ENCODE data around the gene TUBB4B.

TUBB4B gene

DNA sequence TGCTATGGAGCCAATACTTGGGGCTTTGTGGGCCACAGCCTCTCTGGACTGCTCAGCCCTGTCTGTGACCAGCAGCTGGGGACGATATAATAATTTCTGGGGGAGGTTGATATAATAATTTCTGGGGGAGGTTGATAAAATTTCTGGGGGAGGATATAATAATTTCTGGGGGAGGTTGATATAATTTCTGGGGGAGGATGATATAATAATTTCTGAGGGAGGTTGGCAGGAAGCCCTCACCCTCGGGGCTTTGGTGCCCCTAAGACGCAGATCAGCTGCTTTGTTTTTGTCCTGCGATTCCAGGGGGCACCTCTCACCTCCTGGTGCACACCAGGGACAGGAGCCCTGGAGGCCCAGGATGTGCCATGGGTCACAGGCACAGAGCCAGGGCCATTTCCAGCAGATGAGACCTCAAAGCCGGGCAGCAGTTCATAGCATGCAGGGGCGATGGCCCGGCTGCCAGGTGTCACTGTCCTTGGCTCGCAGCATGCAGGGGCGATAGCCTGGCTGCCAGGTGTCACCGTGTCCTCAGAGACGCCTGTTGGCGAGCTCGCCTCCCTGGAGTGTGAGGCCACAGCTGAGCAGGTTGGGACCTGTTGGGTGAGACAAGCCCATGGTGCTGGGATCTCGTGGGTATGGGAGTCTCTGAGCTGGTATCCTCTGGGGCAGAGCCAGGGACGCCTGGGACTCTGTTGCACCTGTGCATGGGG, 32.7 kb downstream of the TUBB4B start:
- DNase-seq, result no peak

DNA sequence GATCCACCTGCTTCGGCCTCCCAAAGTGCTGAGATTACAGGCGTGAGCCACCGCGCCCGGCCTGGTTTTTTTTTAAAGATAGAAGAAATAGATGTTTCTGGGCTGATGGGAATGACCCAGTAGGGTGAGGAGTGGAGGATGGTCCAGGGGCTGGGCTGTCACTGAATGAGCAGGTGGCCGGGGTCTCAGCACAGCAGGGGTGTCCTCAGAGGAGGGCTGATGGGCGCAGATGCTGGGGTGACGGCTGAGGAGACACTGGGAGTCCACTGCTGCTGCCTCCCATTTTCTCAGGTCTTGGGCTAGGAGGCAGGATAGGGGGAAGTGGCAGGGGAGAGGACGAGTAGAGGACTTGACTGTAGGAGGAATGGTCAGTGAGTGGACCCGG, 34.1 kb downstream of the TUBB4B start:
- no peak for DNase-seq

DNA sequence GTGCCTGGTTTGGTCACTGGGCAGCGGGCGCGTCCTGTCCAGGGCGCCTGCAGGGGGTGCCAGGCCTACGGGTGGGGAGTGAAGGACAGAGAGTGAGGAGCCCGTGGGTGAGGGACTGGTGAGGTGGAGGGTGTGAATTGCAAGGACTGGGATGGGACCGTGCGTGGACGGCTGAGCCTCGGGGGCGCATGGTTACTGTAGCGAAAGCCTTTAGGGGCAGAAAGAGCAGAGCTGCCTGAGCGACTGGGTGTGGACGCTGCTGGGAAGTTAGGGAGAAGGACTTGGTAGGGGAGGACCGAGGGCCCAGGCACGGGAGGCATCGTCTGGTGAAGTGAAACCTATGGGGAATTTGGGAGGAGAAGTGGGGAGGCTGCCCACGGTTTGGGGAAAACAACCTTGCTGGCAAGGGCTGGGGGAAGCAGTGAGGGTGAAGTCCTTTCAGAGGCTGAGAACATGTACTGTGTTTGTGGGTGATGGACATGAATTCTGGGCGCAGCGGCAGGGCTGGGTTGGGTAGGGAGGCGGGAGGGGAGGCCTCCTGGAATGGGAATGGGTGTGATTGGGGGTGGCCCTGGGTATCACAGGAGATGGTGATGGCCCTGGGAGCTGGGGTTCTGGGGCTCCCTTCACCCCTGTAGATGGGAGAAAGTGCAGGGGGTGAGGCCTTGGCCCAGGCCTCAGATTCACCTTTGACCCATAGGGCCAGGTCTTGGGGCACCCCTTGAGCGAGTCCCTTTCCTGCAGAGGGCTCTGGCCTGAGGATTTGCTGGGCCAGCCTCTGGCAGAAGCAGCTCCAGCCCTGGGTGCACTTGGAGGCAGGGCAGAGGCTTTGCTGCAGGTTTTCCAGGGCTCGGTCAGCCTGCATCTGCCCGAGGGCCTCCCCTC, 34.7 kb downstream of the TUBB4B start:
- no peak for DNase-seq

DNA sequence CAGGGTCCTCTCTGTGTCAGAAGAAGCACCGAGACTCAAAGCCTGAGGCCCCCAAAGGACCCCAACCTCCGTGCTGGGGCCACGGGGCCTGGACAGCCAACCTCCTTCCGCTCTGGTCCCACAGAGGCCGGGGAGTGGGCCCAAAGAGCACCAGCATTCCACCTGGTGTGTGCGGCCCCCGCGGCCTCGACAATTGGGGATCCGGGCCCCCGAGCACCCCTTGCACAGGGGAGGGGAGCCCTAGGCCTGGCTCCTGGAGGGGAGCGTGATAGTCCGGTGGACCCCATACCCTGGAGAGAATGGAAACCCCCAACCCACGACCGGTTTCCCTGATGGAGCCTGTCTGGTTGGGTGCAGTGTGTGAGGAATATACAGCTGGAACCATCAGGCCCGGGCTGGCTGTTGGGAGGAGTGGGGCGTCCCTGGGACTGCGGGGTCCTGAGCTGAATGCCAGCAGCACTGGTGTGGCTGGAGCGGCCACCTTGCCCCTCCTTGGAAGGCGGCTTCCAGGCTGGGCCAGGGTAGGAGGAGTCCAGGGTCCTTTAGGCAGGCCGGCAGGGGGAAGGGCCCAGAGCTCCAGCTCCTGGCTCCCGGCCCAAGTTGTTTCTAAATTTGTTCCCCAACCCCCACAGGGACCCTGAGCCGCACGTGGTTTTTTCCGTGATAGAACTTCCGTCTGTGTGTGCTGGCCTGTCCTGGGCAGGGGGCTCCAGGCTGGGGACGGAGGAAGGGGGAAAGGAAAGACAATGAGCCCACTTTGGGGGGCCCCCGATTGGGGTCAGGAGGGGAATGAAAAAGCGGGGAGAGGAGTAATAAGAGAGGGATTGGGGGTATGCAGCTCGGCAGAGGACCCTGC, 35.6 kb downstream of the TUBB4B start:
- no peak for DNase-seq

DNA sequence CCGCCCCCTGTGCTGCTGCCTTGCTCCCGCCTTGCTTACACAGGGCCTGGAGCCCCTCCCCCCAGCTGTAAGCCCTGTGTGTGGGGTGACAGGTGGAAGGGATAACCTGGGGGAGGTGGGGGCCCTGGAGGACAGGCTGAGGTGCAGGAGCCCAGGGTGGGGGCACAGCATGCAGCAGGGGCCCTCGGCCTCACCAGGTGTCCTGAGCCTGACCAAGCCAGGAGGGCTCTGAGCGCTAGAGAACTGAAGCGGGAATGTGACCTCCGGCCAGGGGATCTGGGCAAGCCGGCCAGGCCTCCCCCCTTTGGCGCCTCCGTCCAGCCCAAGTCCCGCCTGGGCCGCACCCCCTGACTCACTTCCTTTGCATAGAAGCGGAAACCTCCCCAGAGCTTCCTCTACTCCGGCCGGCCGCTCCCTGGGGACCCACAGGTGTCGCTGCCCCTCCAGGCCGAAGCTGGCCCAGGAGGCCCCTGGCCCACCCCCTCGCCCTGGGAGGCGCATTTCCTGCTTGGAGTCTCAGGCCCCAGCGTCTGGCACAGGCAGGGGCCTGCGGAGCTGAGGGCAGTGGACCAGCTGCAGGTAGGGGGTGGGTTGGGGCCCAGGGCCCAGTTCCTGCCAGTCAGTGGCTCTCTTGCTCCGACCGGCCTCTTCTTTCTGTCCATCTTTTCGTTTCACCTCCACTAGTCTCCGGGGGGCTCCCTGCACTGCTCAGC, 36.4 kb downstream of the TUBB4B start, which contains the start of gene TOR4A:
TSS of gene TOR4A (plus strand) at position 398 of the 713 bp plus-strand sequence. CDS start 964 bp downstream, outside the sequence.
- no peak for DNase-seq

DNA sequence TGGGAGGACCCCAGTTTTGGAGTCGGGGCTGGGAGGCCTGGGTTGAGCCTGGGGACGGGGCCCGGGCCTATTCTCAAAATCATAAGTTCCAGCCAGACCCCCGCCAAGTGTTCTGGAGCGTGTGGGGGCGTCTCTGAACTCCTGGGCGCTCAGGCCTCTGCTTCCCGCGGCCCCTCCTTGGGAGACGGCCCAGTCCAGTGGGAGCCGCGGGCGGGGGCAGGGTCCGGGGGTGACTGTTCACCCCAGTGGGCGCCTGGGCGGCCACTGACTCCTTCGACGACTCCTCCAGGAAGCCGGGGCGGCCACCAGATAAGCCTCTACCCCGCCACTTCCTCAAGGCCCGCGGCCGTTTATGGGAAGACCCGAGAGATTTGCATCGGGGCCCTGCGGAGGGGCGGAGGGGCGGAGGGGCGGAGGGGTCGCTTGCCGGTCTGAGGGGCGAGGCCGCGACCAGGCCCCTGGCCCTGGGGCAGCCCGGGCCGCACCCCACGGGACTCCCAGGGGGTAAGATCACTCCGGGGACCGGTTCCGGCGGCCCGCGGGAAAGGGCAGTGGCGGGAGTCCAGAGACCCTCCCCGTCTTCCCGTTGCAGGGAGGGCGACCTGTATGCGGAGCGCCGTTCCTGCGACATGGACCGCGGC, 37.1 kb downstream of the TUBB4B start:
- DNase-seq, result no peak

DNA sequence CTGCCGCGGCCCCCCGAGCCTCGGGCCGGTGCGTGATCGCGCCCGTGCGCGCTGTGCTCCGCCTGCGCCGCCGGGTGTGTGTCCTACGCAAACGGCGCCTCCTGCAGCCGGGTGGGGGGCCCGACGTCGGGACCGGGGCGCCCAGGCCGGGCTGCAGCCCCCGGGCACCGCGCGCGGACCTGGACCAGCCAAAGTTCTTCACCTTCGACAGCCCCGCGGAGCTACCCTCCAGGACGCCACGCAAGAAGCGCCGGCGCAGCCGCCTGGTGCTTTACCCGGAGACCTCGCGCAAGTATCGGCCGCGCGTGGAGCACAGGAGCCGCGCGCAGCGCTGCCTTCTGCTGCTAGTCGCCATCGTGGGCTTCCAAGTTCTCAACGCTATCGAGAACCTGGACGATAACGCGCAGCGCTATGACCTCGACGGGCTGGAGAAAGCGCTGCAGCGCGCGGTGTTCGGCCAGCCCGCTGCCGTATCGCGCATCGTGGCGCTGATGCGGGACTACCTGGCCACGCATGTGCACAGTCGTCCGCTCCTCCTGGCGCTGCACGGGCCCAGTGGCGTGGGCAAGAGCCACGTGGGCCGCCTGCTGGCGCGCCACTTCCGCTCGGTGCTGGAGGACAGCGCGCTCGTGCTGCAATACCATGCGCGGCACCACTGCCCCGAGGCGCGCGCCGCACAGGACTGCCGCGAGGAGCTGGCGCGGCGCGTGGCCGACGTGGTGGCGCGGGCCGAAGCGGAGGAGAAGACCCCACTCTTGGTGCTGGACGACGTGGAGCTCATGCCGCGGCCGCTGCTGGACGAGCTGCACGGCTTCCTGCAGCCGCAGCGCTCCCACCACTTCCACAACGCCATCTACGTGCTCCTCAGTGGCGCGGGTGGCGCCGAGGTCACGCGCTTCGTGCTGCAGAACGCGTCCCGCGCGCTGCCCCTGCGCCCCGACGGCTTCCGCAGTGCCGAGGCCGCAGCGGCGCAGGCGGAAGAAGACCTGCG, 37.9 kb downstream of the TUBB4B start:
- no peak for DNase-seq

DNA sequence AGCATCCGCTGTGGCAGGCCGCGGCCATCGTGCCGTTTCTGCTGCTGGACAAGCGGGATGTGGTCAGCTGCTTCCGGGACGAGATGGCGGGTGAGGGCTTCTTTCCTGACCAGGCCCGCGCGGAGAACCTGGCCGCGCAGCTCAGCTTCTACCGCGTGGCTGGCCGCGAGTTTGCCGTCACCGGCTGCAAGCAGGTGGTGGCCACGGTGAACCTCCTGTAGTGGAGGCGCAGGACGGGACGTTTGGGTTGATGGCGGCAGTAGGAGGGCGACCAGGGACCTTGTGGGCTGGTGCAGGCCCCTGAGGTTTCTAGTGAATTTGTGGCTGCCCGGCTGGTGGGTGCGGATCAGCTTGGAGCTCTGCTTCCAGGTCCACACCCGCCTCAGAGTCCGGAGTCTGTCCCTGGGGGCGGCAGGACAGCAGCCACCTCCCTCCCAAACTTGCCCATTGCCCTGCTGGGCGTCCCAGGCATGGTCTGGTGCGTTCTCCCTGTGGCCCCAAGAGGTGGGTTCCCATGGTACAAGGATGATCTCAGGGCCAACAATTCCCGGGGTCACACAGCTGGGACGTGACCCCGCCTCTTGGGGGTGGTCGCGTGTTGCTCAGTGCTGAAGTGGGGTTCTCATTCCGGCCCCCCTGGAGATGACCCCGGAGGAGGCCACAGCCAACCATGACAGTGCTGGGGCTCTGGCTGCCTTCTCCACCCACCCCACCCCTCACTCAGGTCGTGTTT, 38.8 kb downstream of the TUBB4B start:
- no peak for DNase-seq

DNA sequence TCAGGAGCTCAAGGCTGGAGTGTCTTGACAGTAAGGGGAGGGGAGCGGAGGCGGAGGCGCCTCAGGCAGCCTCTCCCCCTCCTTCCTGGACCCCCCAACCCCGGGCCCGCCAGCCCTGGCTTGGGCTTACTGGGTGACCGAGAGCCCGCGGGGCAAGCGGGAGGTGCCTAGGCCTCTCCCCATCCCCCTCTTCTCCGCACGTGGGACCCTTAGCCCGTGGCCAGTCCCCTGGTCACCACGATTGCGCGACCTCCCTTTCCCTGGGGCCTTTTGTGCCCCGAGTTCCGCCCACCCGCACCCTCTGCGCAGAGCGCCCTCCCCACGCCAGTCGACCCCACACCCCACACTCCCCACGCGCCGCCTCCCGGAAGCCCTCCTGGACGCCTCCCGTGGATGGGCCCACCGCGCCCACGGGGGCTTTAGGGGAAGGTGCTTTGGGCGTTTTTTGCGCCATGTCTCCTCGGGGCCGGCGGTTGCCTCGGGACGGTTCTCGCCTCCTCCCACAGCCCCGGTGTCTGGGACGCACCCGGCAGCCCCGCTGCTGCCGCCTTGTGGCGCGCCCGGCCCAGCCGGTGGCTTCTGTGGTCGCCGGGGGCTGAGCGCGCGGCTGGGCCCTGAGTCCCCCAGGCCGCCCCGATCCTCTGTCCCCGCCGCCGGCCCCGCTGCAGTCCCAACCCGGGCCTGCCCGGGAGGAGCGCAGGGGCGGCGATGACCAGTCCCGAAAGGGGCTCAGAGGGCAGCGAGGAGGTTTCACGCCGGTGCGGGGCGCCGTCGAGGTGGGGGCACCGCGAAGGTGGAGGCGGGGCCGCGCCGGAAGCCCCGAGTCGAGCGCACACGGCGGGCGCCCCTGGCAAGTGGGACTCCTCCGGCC, 39.6 kb downstream of the TUBB4B start:
- DNase-seq, result no peak

DNA sequence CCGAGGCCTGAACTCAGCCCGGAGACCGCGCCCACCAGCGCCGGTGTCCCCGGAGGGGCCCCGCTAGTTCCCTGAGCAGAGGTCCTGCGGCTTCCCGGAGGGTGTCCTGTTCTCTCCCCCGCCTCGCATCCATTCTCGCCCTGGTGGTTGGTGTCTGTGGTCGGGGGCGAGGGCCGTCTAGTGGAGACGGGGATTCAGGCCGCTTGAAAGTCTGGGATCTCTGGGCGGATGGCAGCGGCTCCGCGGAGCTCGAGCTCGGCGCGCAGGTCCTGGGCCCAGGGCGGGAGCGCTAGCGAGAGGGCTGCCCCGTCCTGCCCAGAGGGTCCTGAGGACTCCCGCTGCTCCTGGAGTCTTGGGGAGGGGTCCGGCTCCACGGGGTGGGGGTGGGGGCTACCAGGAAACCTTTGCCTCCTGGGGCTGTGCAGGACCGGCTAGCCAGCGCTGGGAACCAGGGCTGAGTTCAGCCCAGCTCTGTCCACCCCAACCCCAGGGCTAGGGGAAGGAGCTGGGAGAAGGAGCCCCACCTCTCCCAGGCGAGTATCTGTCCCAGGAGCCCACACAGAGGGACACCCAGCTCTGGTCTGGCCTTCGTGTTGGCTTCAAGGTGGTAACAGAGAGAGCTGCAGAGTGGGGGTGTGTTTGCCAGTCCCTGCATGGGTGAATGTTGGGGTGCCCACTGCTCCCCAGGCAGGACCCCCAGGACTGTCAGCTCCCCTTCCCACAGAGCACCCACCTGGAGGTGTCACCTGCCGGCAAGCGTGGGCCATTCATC, 40.4 kb downstream of the TUBB4B start:
- no peak for DNase-seq

DNA sequence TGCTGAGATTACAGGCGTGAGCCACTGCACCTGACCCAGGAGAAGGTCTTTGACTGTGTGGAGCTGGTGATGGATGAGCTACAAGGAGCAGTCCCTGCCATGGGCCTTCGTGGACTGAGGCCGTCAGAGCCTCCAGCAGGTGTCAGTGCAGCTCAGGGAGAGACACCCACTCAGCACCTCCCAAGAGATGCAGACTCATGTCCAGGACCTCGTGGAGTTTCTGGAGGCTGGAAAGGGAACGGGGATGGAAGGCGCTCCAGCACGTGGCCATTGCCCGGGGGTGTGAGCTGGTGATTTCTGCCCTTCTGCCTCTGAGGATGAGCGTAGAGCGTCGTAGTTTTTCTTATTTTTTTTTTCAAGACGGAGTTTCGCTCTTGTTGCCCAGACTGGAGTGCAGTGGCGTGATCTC, 45.9 kb downstream of the TUBB4B start:
- DNase-seq, result no peak

DNA sequence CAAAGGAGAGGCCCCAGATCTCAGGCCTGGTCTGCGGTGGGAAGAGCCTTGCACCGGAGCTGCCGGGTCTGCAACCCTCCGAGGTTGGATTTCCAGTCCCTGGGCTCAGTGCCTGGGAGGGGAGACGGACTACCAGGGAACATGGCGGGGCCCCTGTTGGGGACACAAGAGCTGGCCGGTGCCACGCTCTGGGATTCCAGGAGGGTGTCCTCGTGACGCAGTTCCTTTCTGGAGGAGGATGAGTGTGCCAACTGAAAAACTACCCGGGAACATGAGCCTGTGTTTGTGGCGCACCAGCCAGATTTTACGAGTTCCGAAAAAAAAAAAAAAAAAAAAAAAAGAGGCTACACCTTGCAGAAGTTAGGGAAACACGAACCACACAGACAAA, 52.0 kb downstream of the TUBB4B start:
- DNase-seq, result no peak

Measured in NCI-H524 treated with DMSO at 0.1 percent for 48 hours (cell line).